HepG2 (cell line): Measurements from ENCODE around the gene CBLC. TPM values are rescaled to one million over a fixed set of nuclear protein-coding genes. Genes with fewer than 3 reads are reported as not detected.

Source experiments
- ATAD3A ChIP-seq: sonication (generic); formaldehyde crosslinking; IDR thresholded peaks from 2 replicates; pipeline ENCODE4 v1.4.0; 2020; ENCODE audit warnings: missing genetic modification reagents
- KDM4B ChIP-seq: sonication (generic); formaldehyde crosslinking; IDR thresholded peaks from 2 replicates; pipeline ENCODE4 v1.4.0; 2020; ENCODE audit warnings: missing genetic modification reagents
- KDM5A ChIP-seq: fragments of 200-600 bp; sonication (generic); IDR thresholded peaks from 2 replicates; pipeline ENCODE4 v1.7.0; 2018; ENCODE audit warnings: antibody characterized with exemption, mild to moderate bottlenecking, low read length, borderline replicate concordance
- MAZ ChIP-seq, 2 experiments: sonication (generic) in 1 of 2; formaldehyde crosslinking in 1 of 2; IDR thresholded peaks; 2 replicates each; pipeline versions ENCODE4 v1.5.0 to v1.6.1; 2012 to 2020; ENCODE audit warnings: low read depth in 2 of 2, mild to moderate bottlenecking in 2 of 2, borderline replicate concordance in 1 of 2, improper control_type of control experiment in 1 of 2, low read length in 1 of 2, missing genetic modification reagents in 1 of 2, moderate library complexity in 1 of 2
- NAIF1 ChIP-seq: sonication (generic); formaldehyde crosslinking; IDR thresholded peaks from 2 replicates; pipeline ENCODE4 v1.5.0; 2020; ENCODE audit warnings: mild to moderate bottlenecking, missing genetic modification reagents, borderline replicate concordance
- NCOA5 ChIP-seq: sonication (generic); formaldehyde crosslinking; IDR thresholded peaks from 2 replicates; pipeline ENCODE4 v1.4.0; 2020; ENCODE audit warnings: missing genetic modification reagents
- RFXANK ChIP-seq: IDR thresholded peaks from 2 replicates; pipeline ENCODE4 v1.6.1; 2016
- SUZ12 ChIP-seq: fragments of 150-350 bp; IDR thresholded peaks from 2 replicates; pipeline ENCODE4 v1.6.1; 2014; ENCODE audit warnings: low read depth, low read length
- TP53 ChIP-seq: sonication (generic); formaldehyde crosslinking; conservative IDR thresholded peaks from 2 replicates; pipeline ENCODE4 v1.4.0; 2020; ENCODE audit warnings: missing genetic modification reagents
- U2AF2 ChIP-seq: fragments of 200-400 bp; formaldehyde crosslinking; IDR thresholded peaks from 2 replicates; pipeline ENCODE4 v1.6.1; 2017; ENCODE audit warnings: low read depth, mild to moderate bottlenecking, low read length
- ZMAT3 ChIP-seq: sonication (generic); formaldehyde crosslinking; conservative IDR thresholded peaks from 2 replicates; pipeline ENCODE4 v1.7.0; 2021; ENCODE audit warnings: missing genetic modification reagents
- ZNF460 ChIP-seq: sonication (generic); formaldehyde crosslinking; IDR thresholded peaks from 2 replicates; pipeline ENCODE4 v1.5.1; 2020; ENCODE audit warnings: missing genetic modification reagents, mild to moderate bottlenecking, borderline replicate concordance
- ZNF564 ChIP-seq: sonication (generic); formaldehyde crosslinking; IDR thresholded peaks from 2 replicates; pipeline ENCODE4 v1.8.1; 2023; ENCODE audit warnings: mild to moderate bottlenecking, missing genetic modification reagents
- ZNF747 ChIP-seq: sonication (generic); formaldehyde crosslinking; IDR thresholded peaks from 2 replicates; pipeline ENCODE4 v1.8.1; 2023; ENCODE audit warnings: missing genetic modification reagents, mild to moderate bottlenecking, borderline replicate concordance
- polyA plus RNA-seq, 8 experiments: library from polyadenylated mRNA; depleted of rRNA in 3 of 8; stranded (reverse) in 7 of 8; unstranded in 1 of 8; fragments of >200 nt; fragmentation: Illumina TruSeq in 4 of 8; extraction: Trizol in 4 of 8; gene quantifications; 2 replicates each; pipeline versions ENCODE4 v1.2.1 to v1.2.3, GENCODE V29; 2011 to 2016; ENCODE audit warnings: low read depth in 4 of 8, missing spikeins in 1 of 8, mixed read lengths in 1 of 8; ENCODE audit not compliant: insufficient read depth in 1 of 8
- total RNA-seq, 5 experiments: library from RNA; depleted of rRNA; stranded (reverse); fragments of >200 nt; fragmentation: Illumina TruSeq; extraction: Trizol; gene quantifications; 2 replicates each; pipeline ENCODE4 v1.2.3, GENCODE V29; 2016; ENCODE audit warnings: low read depth in 1 of 5
- TF ChIP-seq, protein P1 (sequence below): sonication (generic); formaldehyde crosslinking; IDR thresholded peaks from 2 replicates; pipeline ENCODE4 v1.9.0; 2021; ENCODE audit warnings: missing genetic modification reagents, borderline replicate concordance
- TF ChIP-seq, protein P2 (sequence below): sonication (generic); formaldehyde crosslinking; conservative IDR thresholded peaks from 2 replicates; pipeline ENCODE4 v1.8.1; 2023; ENCODE audit warnings: missing genetic modification reagents
- TF ChIP-seq, protein P3 (sequence below): conservative IDR thresholded peaks from 2 replicates; pipeline ENCODE4 v1.6.1; 2018; ENCODE audit warnings: missing genetic modification reagents
- TF ChIP-seq, protein P4 (sequence below): sonication (generic); formaldehyde crosslinking; IDR thresholded peaks from 2 replicates; pipeline ENCODE4 v1.8.0; 2022; ENCODE audit warnings: mild to moderate bottlenecking, missing genetic modification reagents, moderate library complexity
- TF ChIP-seq, protein P5 (sequence below): IDR thresholded peaks from 2 replicates; pipeline ENCODE4 v1.6.1; 2016; ENCODE audit warnings: missing compliant biosample characterization, missing genetic modification reagents, borderline replicate concordance

CBLC gene
- total and polyA plus RNA-seq, 2 of the 13 experiments (the other 11 are each of a cell fraction or from before 2014, with no cell fraction given) = 1.8 to 2.6 TPM

DNA sequence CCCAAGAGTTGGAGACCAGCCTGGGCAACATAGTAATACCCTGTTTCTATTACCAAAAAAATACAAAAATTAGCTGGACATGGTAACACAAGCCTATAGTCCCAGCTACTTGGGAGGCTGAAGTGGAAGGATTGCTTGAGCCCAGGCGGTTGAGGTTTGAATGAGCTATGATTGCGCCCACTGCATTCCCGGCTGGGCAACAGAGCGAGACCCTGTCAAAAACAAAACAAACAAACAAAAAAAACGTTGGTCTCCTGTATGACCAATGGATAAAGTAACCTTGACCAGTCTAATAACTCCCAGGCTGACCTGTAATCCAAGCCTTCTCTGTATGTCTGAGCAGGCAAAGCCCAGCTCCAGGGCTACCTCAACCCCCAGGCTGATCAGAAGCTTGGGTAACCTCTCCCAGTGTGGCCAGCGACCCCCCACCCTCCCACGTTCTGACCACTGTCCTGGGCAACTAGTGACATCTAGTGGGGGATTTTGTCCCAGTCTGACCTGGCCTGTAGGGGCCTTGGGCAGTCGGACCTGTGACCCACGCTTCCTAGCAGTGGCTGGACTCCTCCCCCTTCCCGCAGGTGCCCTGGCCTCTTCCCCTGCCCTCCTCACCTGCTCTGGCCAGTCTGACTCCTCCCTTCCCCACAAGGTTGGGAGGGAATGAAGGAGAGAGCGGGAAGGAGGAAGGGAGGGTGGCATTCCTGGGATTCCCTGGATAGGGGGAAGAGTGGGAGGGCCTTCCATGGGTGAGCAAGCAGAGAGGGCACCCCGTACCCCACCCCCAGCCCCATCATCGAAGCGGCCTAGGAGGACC, 30.2 kb downstream of the CBLC start (continued):
- TF ChIP-seq, protein P1, sequence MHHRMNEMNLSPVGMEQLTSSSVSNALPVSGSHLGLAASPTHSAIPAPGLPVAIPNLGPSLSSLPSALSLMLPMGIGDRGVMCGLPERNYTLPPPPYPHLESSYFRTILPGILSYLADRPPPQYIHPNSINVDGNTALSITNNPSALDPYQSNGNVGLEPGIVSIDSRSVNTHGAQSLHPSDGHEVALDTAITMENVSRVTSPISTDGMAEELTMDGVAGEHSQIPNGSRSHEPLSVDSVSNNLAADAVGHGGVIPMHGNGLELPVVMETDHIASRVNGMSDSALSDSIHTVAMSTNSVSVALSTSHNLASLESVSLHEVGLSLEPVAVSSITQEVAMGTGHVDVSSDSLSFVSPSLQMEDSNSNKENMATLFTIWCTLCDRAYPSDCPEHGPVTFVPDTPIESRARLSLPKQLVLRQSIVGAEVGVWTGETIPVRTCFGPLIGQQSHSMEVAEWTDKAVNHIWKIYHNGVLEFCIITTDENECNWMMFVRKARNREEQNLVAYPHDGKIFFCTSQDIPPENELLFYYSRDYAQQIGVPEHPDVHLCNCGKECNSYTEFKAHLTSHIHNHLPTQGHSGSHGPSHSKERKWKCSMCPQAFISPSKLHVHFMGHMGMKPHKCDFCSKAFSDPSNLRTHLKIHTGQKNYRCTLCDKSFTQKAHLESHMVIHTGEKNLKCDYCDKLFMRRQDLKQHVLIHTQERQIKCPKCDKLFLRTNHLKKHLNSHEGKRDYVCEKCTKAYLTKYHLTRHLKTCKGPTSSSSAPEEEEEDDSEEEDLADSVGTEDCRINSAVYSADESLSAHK = no peak
- TF ChIP-seq U2AF2 (no peak), NCOA5 (CRISPR knock-in tag) (no peak), ZMAT3 (no peak), MAZ (IDR thresholded peaks at IDR 0.05; ENCODE audit: borderline replicate concordance, low read depth, low read length) (peak; percentile 73; the same call in 1 of the 2 replicates), MAZ (CRISPR knock-in tag; IDR thresholded peaks at IDR 0.05; ENCODE audit: low read depth) (peak; percentile 37; the same call in 1 of the 2 replicates), NAIF1 (CRISPR knock-in tag) (no peak), ATAD3A (no peak), ZNF564 (CRISPR knock-in tag) (no peak), ZNF747 (no peak), RFXANK (CRISPR knock-in tag) (no peak), KDM4B (CRISPR knock-in tag) (no peak), SUZ12 (no peak), TP53 (CRISPR knock-in tag) (no peak), ZNF460 (CRISPR knock-in tag) (no peak), KDM5A (no peak)
- TF ChIP-seq, protein P2, sequence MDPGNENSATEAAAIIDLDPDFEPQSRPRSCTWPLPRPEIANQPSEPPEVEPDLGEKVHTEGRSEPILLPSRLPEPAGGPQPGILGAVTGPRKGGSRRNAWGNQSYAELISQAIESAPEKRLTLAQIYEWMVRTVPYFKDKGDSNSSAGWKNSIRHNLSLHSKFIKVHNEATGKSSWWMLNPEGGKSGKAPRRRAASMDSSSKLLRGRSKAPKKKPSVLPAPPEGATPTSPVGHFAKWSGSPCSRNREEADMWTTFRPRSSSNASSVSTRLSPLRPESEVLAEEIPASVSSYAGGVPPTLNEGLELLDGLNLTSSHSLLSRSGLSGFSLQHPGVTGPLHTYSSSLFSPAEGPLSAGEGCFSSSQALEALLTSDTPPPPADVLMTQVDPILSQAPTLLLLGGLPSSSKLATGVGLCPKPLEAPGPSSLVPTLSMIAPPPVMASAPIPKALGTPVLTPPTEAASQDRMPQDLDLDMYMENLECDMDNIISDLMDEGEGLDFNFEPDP = no peak
- TF ChIP-seq, protein P3, sequence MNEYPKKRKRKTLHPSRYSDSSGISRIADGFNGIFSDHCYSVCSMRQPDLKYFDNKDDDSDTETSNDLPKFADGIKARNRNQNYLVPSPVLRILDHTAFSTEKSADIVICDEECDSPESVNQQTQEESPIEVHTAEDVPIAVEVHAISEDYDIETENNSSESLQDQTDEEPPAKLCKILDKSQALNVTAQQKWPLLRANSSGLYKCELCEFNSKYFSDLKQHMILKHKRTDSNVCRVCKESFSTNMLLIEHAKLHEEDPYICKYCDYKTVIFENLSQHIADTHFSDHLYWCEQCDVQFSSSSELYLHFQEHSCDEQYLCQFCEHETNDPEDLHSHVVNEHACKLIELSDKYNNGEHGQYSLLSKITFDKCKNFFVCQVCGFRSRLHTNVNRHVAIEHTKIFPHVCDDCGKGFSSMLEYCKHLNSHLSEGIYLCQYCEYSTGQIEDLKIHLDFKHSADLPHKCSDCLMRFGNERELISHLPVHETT (CRISPR knock-in tag) = no peak
- TF ChIP-seq, protein P4, sequence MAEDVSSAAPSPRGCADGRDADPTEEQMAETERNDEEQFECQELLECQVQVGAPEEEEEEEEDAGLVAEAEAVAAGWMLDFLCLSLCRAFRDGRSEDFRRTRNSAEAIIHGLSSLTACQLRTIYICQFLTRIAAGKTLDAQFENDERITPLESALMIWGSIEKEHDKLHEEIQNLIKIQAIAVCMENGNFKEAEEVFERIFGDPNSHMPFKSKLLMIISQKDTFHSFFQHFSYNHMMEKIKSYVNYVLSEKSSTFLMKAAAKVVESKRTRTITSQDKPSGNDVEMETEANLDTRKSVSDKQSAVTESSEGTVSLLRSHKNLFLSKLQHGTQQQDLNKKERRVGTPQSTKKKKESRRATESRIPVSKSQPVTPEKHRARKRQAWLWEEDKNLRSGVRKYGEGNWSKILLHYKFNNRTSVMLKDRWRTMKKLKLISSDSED (CRISPR knock-in tag) = no peak
- TF ChIP-seq, protein P5, sequence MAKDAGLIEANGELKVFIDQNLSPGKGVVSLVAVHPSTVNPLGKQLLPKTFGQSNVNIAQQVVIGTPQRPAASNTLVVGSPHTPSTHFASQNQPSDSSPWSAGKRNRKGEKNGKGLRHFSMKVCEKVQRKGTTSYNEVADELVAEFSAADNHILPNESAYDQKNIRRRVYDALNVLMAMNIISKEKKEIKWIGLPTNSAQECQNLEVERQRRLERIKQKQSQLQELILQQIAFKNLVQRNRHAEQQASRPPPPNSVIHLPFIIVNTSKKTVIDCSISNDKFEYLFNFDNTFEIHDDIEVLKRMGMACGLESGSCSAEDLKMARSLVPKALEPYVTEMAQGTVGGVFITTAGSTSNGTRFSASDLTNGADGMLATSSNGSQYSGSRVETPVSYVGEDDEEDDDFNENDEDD = peak; percentile 33; the same call in 1 of the 2 replicates
